CD4-positive, alpha-beta T cell treated with Interleukin-17A for 4 hours (primary cell): ENCODE data around the gene EEF1AKMT3.
A peak's percentile ranks its signal among the peaks of the same experiment; 100 is the strongest.
"Not testable (repeated sequence)": the region's sequence is repeated elsewhere in the genome, so short reads cannot be mapped to it uniquely, and the experiment has no call there.

ENCODE experiments used
- DNase-seq: peaks from one replicate; pipeline ENCODE4 v3.0.0-alpha.2; 2020; ENCODE audit warnings: mixed read lengths

The EEF1AKMT3 gene

GRCh38 chr12:57766464-57767304, 5.7 kb upstream of the EEF1AKMT3 start, which contains the start of gene CYP27B1:
Gene CYP27B1, minus strand, starts transcription at chr12:57767078. Its CDS starts 37 bp downstream, at chr12:57767041.
- no peak for DNase-seq

DNA sequence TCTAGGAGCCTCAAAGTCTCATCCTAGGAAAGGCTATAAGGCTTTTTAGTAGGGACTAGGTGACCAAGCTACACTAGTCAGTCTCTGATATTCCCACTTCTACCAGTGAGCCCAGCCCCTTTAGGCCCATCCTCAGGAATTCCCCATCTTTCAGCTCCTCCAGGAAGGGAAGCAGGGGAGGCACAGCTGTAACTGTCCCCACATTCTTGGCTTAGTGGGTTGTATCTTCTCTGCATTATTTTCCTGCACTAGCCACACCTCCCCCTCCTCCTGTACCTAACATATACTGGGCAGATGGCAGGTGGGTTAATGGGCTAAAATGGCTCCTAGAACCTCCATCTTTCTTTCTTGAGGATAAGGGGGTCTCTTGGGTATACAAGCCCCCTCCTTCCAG, 5.1 kb upstream of the EEF1AKMT3 start:
- no peak for DNase-seq

GRCh38 chr12:57767876-57768275, 4.5 kb upstream of the EEF1AKMT3 start:
- no peak for DNase-seq

DNA sequence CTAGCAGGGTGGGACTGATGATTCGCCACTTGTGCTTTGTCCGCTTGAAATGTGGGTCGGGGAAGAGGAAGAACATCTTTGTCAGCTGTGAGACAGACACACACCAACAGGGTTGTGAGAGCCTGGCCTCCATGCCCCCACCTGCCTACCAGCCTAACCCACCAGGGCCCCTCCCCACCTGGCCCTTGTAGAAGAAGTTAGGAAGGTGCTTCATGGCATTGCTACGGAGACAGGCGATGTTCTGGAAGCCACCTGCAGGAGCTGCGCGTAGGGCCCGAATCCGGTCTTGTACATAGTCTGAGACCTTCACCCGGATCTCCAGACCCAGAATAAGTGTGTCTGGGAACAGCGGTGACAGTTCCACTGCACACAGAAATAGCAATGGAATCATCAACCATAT, 2.8 kb upstream of the EEF1AKMT3 start:
- no peak for DNase-seq

DNA sequence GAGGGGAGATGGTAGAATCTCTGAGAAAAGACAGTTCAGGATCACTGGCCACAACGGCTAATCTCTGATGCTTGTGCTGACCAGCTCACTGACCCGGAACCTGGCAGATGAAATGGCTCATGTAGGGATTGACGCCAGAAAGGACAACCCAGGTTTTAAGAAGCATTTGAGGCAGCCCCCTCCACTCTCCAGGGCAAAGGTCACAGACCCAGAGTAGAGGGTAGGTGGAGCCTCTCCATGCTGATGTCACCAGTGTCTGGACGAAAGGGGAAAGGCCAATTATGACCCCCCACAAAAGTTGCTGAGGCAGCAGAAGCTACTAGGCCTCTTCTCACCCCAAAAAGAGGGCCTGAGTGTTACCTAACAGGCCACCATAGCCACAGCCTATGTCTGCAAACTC, 1.7 kb upstream of the EEF1AKMT3 start:
- DNase-seq = no peak

DNA sequence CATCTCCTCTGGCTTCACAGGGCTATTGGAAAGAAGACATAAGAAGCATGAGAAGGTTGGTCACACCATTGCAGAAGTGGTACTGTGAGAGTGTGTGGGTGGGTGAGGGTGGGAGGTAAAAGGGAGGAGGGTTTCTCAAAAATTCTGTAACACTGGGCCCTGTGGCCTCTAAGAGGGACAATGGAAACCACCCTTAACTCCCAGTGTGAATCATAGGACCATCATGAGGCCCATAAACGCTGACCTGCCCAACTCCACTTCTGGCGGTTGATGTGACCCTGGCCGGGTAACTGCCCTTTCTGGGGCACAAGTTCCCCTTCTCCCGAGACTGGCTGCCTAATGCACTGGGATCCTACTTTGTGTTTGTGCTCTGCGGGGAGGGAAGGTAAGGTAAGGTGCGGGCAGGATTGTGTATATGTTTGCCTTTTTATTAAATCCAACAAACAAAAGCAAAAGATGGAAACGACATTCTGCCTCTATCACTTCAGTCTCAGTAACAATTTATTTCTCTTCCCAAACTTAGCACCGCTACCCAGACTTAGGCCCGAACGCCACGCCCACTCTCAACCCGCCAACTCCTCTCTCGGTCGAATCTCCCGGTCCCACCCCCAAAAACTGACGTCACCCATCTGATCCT, 1.1 kb upstream of the EEF1AKMT3 start:
- peak; percentile 91 for DNase-seq

DNA sequence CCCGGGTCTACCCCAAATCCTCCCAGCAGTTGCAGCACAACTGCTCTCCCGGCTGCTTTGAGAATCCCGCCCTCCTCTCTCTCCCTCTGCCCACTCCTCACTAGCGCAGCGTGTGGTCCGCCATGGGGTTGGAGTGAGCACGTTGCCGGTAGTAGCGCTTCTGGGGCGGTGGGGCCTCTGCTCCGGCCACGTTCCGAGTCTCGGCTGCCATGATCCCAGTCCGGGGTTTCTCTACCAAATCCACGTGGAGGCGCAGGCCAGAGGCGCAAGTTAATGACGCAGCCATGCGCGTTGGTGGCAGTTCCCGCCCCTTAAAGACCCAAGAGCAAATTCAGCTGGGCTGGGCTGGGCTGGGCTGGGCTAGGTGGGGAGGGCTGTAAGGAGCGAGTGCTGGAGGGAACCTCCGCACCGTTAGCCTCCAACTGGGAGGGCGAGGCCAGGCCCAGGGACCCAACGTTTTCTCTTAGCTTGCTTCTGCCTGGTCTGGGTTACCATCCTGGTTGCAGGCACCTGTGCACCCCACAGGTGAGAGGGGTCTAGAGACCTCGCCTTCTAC, 463 bp upstream of the EEF1AKMT3 start, which contains the start of gene METTL1:
Gene METTL1 (minus strand): TSS at position 233 of the 556 bp plus-strand sequence. CDS start 22 bp downstream, at position 211.
- peak; percentile 90 for DNase-seq

GRCh38 chr12:57774634-57775033, 2.2 kb downstream of the EEF1AKMT3 start:
- not testable (repeated sequence) for DNase-seq

DNA sequence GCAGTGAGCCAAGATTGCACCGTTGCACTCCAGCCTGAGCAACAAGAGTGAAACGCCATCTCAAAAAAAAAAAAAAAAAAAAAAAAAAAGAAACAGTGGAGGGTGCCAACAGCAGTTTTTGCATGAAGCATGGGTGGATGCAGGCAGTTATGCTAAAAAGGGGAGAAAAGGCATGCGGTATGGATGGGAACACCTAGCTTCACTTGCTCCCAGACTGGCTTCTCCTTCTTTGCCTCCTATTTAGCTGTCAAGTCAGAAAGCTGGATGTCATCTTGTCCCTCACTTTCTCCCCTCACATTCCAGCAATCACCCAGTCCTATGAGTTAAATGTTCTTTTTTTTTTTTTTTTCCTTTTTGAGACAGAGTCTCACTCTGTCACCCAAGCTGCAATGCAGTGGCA, 2.6 kb downstream of the EEF1AKMT3 start:
- DNase-seq = no peak

GRCh38 chr12:57775563-57776246, 3.3 kb downstream of the EEF1AKMT3 start:
- DNase-seq = no peak

- DNase-seq = no peak
Observed at GRCh38 chr12:57776247-57776587, 3.8 kb downstream of the EEF1AKMT3 start.

- DNase-seq = no peak
Observed at GRCh38 chr12:57777367-57777766, 5.0 kb downstream of the EEF1AKMT3 start.

DNA sequence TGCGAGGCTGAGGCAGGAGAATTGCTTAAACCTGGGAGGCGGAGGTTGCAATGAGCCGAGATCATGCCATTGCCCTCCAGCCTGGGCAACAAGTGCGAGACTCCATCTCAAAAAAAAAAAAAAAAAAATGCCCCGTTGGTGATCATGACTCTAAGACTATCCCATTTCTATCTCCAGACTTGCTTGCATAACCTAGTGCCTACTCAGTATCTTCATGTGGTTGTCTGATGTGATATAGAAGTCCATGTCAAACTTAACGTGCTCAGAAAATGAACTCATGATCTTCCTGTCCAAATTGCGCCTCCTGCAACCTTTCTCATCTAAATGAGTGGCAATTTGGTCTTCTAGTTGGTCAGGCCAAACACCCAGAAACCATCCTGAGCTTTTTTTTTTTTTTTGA, 5.5 kb downstream of the EEF1AKMT3 start:
- DNase-seq = no peak

GRCh38 chr12:57779736-57780135, 7.3 kb downstream of the EEF1AKMT3 start:
- no peak for DNase-seq

DNA sequence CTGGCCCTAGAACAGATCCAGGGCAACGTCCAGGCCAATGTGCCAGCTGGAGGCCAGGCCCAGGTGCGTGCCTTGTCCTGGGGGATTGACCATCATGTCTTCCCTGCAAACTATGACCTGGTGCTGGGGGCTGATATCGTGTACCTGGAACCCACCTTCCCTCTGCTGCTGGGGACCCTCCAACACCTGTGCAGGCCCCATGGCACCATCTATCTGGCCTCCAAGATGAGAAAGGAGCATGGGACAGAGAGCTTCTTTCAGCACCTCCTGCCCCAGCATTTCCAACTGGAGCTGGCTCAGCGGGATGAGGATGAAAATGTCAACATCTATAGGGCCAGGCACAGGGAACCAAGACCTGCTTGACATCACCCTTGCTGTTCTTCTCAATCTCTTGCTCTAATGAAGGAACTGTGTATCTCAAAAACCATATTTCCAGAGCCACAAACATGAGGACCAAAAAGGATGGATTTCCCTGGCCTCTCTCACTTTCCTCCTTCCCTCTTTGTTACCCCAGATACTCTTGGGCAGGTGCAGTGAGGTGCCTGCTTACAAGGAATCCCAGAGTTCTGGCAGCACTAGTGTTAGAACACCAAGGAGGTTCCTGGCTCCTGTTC, 8.0 kb downstream of the EEF1AKMT3 start:
- no peak for DNase-seq

- DNase-seq = no peak
Observed at GRCh38 chr12:57781244-57781643, 8.8 kb downstream of the EEF1AKMT3 start.

DNA sequence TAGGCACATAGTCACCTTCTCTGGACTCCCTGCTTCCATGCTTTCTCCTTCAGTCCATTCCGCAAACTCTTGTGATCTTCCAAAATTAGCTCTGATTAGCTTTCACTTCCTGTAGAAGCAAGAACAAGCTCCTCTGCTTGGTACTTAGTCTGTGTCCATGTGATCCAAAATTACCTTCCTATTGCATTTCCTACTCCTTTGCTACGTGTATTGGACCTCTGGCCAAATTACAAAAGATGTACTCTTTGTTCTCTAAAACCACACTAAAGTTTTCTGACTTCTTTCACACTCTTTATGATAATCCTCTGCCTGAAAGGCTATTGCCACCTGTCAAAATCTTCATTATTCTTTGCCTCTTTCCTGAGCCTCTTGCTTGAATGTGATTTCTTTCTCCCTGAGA, 9.4 kb downstream of the EEF1AKMT3 start:
- no peak for DNase-seq

DNA sequence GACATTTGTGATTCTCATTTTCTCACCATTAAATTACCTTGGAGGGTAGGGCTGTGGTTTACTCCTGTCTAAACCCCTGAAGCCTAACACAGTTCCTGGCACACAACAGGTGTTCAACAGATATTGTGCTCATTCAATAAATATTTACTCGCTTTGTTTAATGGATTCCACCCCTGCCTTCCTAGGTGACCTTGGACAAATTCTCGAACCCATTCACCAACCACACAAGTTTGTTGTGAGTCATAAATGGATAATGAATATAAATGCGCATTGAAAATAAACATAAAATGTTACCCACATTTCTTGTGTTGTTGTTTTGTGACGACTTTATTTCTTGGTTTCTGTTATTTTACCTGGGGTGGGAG, 9.8 kb downstream of the EEF1AKMT3 start:
- DNase-seq = no peak

GRCh38 chr12:57782608-57783465, 10.4 kb downstream of the EEF1AKMT3 start, which contains the start of gene TSFM:
Gene TSFM, plus strand, starts transcription at chr12:57782787. Its CDS starts 15 bp downstream, at chr12:57782802.
- DNase-seq = peak; percentile 99

DNA sequence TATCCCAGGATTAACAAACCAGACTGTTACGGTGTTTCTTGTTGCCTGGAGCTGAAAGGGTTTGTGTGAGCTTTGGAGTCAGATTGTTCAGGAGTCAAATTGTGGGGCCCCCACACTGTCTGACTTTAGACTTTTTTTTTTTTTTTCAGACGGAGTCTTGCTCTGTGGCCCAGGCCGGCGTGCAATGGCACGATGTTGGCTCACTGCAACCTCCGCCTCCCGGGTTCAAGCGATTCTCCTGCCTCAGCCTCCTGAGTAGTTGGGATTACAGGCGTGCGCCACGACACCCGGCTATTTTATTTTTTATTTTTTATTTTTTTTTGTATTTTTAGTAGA, 11.0 kb downstream of the EEF1AKMT3 start:
- DNase-seq = no peak

DNA sequence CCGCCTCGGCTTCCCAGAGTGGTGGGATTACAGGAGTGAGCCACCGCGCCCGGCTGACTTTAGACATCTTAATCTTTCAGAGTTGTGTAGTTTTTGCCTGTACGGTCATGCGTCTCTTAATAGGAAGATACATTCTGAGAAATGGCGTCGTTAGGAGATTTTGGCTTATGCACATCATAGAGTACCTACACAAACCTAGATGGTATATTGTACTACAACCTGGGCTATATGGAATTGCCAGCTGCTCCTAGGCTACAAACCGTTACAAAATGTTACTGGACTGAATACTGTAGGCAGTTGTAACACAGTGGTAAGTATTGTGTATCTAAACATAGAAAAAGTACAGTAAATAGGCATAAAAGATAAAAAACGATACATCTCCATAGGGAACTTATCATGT, 11.4 kb downstream of the EEF1AKMT3 start:
- DNase-seq = no peak

DNA sequence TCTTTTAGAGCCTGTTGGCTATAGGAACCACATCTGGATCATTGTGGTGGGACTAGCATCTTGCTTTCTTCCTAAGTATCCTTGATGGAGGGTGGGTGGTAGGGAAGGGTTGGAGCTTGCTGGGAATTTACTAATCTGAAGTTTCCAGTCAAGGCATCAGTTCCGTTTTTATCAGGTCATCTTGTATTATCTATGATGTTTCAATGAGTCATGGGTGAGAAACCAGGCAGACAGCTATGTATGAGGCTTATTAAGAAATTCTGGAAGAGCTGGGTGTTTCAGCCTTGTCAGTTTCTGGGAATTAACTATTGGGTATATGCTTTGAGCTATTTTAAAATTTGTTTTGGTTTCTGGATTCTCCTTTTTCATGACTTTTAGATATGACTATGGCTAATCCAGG, 21.5 kb downstream of the EEF1AKMT3 start:
- no peak for DNase-seq
